ENCODE measurements around the gene SLC16A3. TPM values are rescaled to one million over a fixed set of nuclear protein-coding genes. Genes with fewer than 3 reads are reported as not detected.

SLC16A3 gene
- total and polyA plus RNA-seq, 10 of the 15 experiments (the other 5 are each of a cell fraction or from before 2014, with no cell fraction given), result 0.10 to 46.5 (median 8.0) TPM

- intact Hi-C loops (cut with micrococcal nuclease; ENCODE audit: unreplicated experiment) (no loop called here), in situ Hi-C loops (cut with MboI) (no loop called here)
- Histone ChIP-seq H3K4me3 (no peak overlapping the region), H3K79me2 (ENCODE audit: control insufficient read depth, insufficient read depth, low read length) (peaks cover 26% of the 10 kb centered on the region), H2AFZ (ENCODE audit: control insufficient read depth, low read depth, low read length) (no peak overlapping the region), H3K27me3 (replicated peaks in 1 of 2; ENCODE audit: control insufficient read depth in 2 of 2, insufficient read depth in 2 of 2, low read length in 1 of 2) (no peaks in the 10 kb centered on the region), H3K4me1 (ENCODE audit: control insufficient read depth, insufficient read depth, low read length) (peaks cover 55% of the 10 kb centered on the region), H3K36me3 (ENCODE audit: control insufficient read depth in 2 of 2, insufficient read depth in 2 of 2, low read length in 1 of 2) (peaks cover 14 to 37% of the 10 kb centered on the region in 2 experiments; a peak in 3 of 4 replicates), H3K9ac (ENCODE audit: control insufficient read depth, insufficient read depth, low read length) (peak overlapping the region; percentile 20; the same call in 1 of the 2 replicates), H3K27ac (ENCODE audit: control insufficient read depth, insufficient read depth) (peak overlapping the region; percentile 48; the same call in 1 of the 2 replicates), H3K4me2 (ENCODE audit: control insufficient read depth, insufficient read depth) (peak overlapping the region; percentile 57; the same call in 1 of the 2 replicates), H3K9me3 (replicated peaks; ENCODE audit: control insufficient read depth, insufficient read depth, low read length) (no peaks in the 10 kb centered on the region), H4K20me1 (ENCODE audit: control insufficient read depth, insufficient read depth) (peaks cover 3% of the 10 kb centered on the region; the same call in 1 of the 2 replicates)
- no peak for DNase-seq (ENCODE audit: low read depth, low spot score)
- TSS peak; percentile 53 for BruUV-seq (replicated peaks)
- ATAC-seq, result peak; percentile 29
- CTCF ChIA-PET, result interaction anchor here (0.6 to 0.9 kb wide), 2 partner anchors 46 to 64 kb away, joined by 3 read pairs; no protein-coding TSS in a partner anchor
- RAD21 ChIA-PET (ENCODE audit: unreplicated experiment), result interaction anchor here (0.7 to 1.0 kb wide), 2 partner anchors 63 to 82 kb away, joined by 3 read pairs; no protein-coding TSS in a partner anchor
- POLR2A ChIA-PET, result interaction anchor here (0.6 to 1.3 kb wide), 2 partner anchors 58 to 115 kb away, joined by 3 read pairs; no protein-coding TSS in a partner anchor
- WGBS (ENCODE audit: insufficient coverage, insufficient replicate concordance, low lambda C conversion rate, missing lambda C conversion rate), result 31% methylated on average over 33 of the region's 33 CpGs
- SMC1A ChIA-PET (ENCODE audit: uncharacterized antibody, unreplicated experiment), result no interaction called here
- TF ChIP-seq E2F8 (IDR thresholded peaks at IDR 0.05; ENCODE audit: low read depth, partially characterized antibody) (peak; percentile 29), ZBTB40 (IDR thresholded peaks at IDR 0.05; ENCODE audit: borderline replicate concordance) (no peak), MEF2A (IDR thresholded peaks at IDR 0.05; ENCODE audit: insufficient read depth, low read depth, low read length) (0 out of 2 replicates have a peak, but pooled peaks have one; percentile 11), SMAD5 (IDR thresholded peaks at IDR 0.05; ENCODE audit: low read depth) (no peak), TCF7 (IDR thresholded peaks at IDR 0.05; ENCODE audit: borderline replicate concordance) (no peak), RUNX3 (IDR thresholded peaks at IDR 0.05; ENCODE audit: low read length) (0 out of 2 replicates have a peak, but pooled peaks have one; percentile 15), POLR2A (IDR thresholded peaks at IDR 0.05; ENCODE audit: low read depth, low read length) (peak; percentile 43)
- FAIRE-seq, result no peak
Measured at GRCh38 chr17:82238472-82239201, 9.8 kb downstream of the SLC16A3 start.
